Neural progenitor cell (in vitro differentiated cells): Measurements from ENCODE around the gene ERC1. TPM values are rescaled to one million over a fixed set of nuclear protein-coding genes. Genes with fewer than 3 reads are reported as not detected.

Experiments
- DNase-seq: peaks from one replicate; pipeline ENCODE4 v3.0.0-alpha.2; 2016; ENCODE audit warnings: low spot score
- H2AFZ ChIP-seq: fragments of 200-600 bp; sonication (generic); replicated peaks from 2 replicates; pipeline ENCODE4 v1.6.1; 2016; ENCODE audit warnings: antibody characterized with exemption
- H3F3A ChIP-seq: fragments of 200-600 bp; sonication (generic); 2 replicates; pipeline ENCODE4 v1.6.1; 2016; ENCODE audit warnings: antibody characterized with exemption, low read depth
- H3K27ac ChIP-seq: fragments of 200-600 bp; sonication (generic); 2 replicates; pipeline ENCODE4 v1.5.1; 2016; ENCODE audit warnings: mild to moderate bottlenecking
- H3K27me3 ChIP-seq: fragments of 200-600 bp; sonication (generic); 2 replicates; pipeline ENCODE4 v1.6.1; 2016; ENCODE audit warnings: mild to moderate bottlenecking, moderate library complexity
- H3K36me3 ChIP-seq: fragments of 200-600 bp; sonication (generic); 2 replicates; pipeline ENCODE4 v1.5.1; 2016
- H3K4me1 ChIP-seq: fragments of 200-600 bp; sonication (generic); 2 replicates; pipeline ENCODE4 v1.6.1; 2016; ENCODE audit warnings: mixed run types
- H3K4me2 ChIP-seq: fragments of 200-600 bp; sonication (generic); 2 replicates; pipeline ENCODE4 v1.6.1; 2016
- H3K4me3 ChIP-seq: fragments of 200-600 bp; sonication (generic); 2 replicates; pipeline ENCODE4 v1.5.1; 2016
- H3K79me2 ChIP-seq: fragments of 200-600 bp; sonication (generic); 2 replicates; pipeline ENCODE4 v1.6.1; 2016; ENCODE audit warnings: low read depth
- H3K9ac ChIP-seq: fragments of 200-600 bp; sonication (generic); 2 replicates; pipeline ENCODE4 v1.6.1; 2016
- H3K9me3 ChIP-seq: fragments of 200-600 bp; sonication (generic); 2 replicates; pipeline ENCODE4 v1.5.1; 2016; ENCODE audit warnings: low read depth
- H4K20me1 ChIP-seq: fragments of 200-600 bp; sonication (generic); 2 replicates; pipeline ENCODE4 v1.6.1; 2016; ENCODE audit warnings: low read depth
- H3K27ac Mint-ChIP-seq: 3 replicates; pipeline ENCODE4 v1.8.0; 2021; ENCODE audit warnings: mixed read lengths
- H3K27me3 Mint-ChIP-seq: 2 replicates; pipeline ENCODE4 v1.8.0; 2022; ENCODE audit warnings: low read depth, mild to moderate bottlenecking, inconsistent platforms, moderate library complexity, mixed read lengths; ENCODE audit not compliant: insufficient read depth
- H3K36me3 Mint-ChIP-seq: 3 replicates; pipeline ENCODE4 v1.8.0; 2021; ENCODE audit warnings: mixed read lengths
- H3K4me1 Mint-ChIP-seq: 3 replicates; pipeline ENCODE4 v1.8.0; 2021; ENCODE audit warnings: mixed read lengths
- H3K4me3 Mint-ChIP-seq: 3 replicates; pipeline ENCODE4 v1.8.0; 2021; ENCODE audit warnings: mild to moderate bottlenecking, moderate library complexity, mixed read lengths
- H3K9me3 Mint-ChIP-seq: 3 replicates; pipeline ENCODE4 v1.8.0; 2020; ENCODE audit warnings: mixed read lengths
- CTCF ChIP-seq: fragments of 200-600 bp; sonication (generic); IDR thresholded peaks from 2 replicates; pipeline ENCODE4 v1.5.1; 2017; ENCODE audit warnings: antibody characterized with exemption, mild to moderate bottlenecking
- EZH2 ChIP-seq: fragments of 200-600 bp; sonication (generic); IDR thresholded peaks from 2 replicates; pipeline ENCODE4 v1.6.1; 2017; ENCODE audit warnings: antibody characterized with exemption, mild to moderate bottlenecking, moderate library complexity
- EZH2phosphoT487 ChIP-seq: fragments of 200-600 bp; sonication (generic); IDR thresholded peaks from 2 replicates; pipeline ENCODE4 v1.6.1; 2017; ENCODE audit warnings: antibody characterized with exemption
- total RNA-seq: library from RNA; depleted of rRNA; stranded (reverse); fragments of >200 nt; gene quantifications from 2 replicates; pipeline ENCODE4 v1.2.3, GENCODE V29; 2015; ENCODE audit warnings: low replicate concordance

ERC1 gene
- total RNA-seq, 1 donor from 2014 or later: 27.5 TPM

- no peak overlapping the region for H3K9ac ChIP-seq
- H3K27ac Mint-ChIP-seq: no peak overlapping the region
- DNase-seq: no peak
Observed at GRCh38 chr12:1497161-1497560, 506.1 kb downstream of the ERC1 start.

GRCh38 chr12:1498199-1498740, 507.2 kb downstream of the ERC1 start:
- no peak overlapping the region for H3K9ac ChIP-seq
- TF ChIP-seq CTCF (no peak), EZH2phosphoT487 (no peak), EZH2 (no peak)
- no peaks in the 10 kb centered on the region for H3F3A ChIP-seq
- H3K4me2 ChIP-seq: no peak overlapping the region
- H3K79me2 ChIP-seq: no peaks in the 10 kb centered on the region
- no peaks in the 10 kb centered on the region for H3K36me3 ChIP-seq
- no peak overlapping the region for H3K4me3 ChIP-seq
- Mint-ChIP-seq H3K27me3 (peaks cover 15% of the 10 kb centered on the region), H3K36me3 (peaks cover 5% of the 10 kb centered on the region), H3K9me3 (no peaks in the 10 kb centered on the region), H3K27ac (no peak overlapping the region), H3K4me1 (peaks cover 25% of the 10 kb centered on the region), H3K4me3 (no peak overlapping the region)
- H3K27ac ChIP-seq: no peak overlapping the region
- H3K4me1 ChIP-seq: no peaks in the 10 kb centered on the region
- no peak for DNase-seq
- H3K27me3 ChIP-seq: no peaks in the 10 kb centered on the region
- no peak overlapping the region for H2AFZ ChIP-seq
- no peaks in the 10 kb centered on the region for H3K9me3 ChIP-seq
- no peaks in the 10 kb centered on the region for H4K20me1 ChIP-seq

More at GRCh38 chr12:1497161-1497560, 506.1 kb downstream of the ERC1 start:
- Histone ChIP-seq H3K36me3 (no peaks in the 10 kb centered on the region), H3K27me3 (no peaks in the 10 kb centered on the region), H3K4me3 (no peak overlapping the region), H3K9me3 (no peaks in the 10 kb centered on the region), H2AFZ (no peak overlapping the region), H3K4me1 (no peaks in the 10 kb centered on the region), H3K27ac (no peak overlapping the region), H4K20me1 (no peaks in the 10 kb centered on the region), H3K4me2 (no peak overlapping the region), H3F3A (no peaks in the 10 kb centered on the region), H3K79me2 (no peaks in the 10 kb centered on the region)
- H3K4me3 Mint-ChIP-seq: no peak overlapping the region
- TF ChIP-seq EZH2 (no peak), CTCF (no peak), EZH2phosphoT487 (no peak)
- H3K36me3 Mint-ChIP-seq: peaks cover 12% of the 10 kb centered on the region
- peaks cover 12% of the 10 kb centered on the region for H3K27me3 Mint-ChIP-seq
- peaks cover 19% of the 10 kb centered on the region for H3K4me1 Mint-ChIP-seq
- H3K9me3 Mint-ChIP-seq: peaks cover 4% of the 10 kb centered on the region

- H3K4me3 Mint-ChIP-seq: no peak overlapping the region
- peaks cover 19% of the 10 kb centered on the region for H3K27me3 Mint-ChIP-seq
- peaks cover 25% of the 10 kb centered on the region for H3K4me1 Mint-ChIP-seq
Observed at GRCh38 chr12:1499351-1499750, 508.3 kb downstream of the ERC1 start.

More at GRCh38 chr12:1499351-1499750, 508.3 kb downstream of the ERC1 start:
- Histone ChIP-seq H3K36me3 (no peaks in the 10 kb centered on the region), H3K4me2 (no peak overlapping the region), H3K27me3 (no peaks in the 10 kb centered on the region), H2AFZ (no peak overlapping the region), H3K9ac (no peak overlapping the region), H4K20me1 (no peaks in the 10 kb centered on the region), H3K79me2 (no peaks in the 10 kb centered on the region), H3K4me1 (no peaks in the 10 kb centered on the region), H3K9me3 (no peaks in the 10 kb centered on the region), H3K4me3 (no peak overlapping the region), H3F3A (no peaks in the 10 kb centered on the region), H3K27ac (no peak overlapping the region)
- Mint-ChIP-seq H3K36me3 (peaks cover 2% of the 10 kb centered on the region), H3K27ac (no peak overlapping the region), H3K9me3 (no peaks in the 10 kb centered on the region)
- TF ChIP-seq EZH2phosphoT487 (no peak), CTCF (no peak), EZH2 (no peak)
- no peak for DNase-seq
